ENCODE data around the gene KCNK6. TPM values are rescaled to one million over a fixed set of nuclear protein-coding genes. Genes with fewer than 3 reads are reported as not detected.

The KCNK6 gene
- 1 to 10 TPM; 2.6 to 9.2 (median 2.9) TPM for total RNA-seq (2021; fragmentation: NEBNext Ultra II Directional; extraction: Animal tissue kit (Norgen Biotek cat#: 25700))
- long read RNA-seq, full-length matches to known transcripts = 19 of 24 reads
- long read RNA-seq, partial matches to known transcripts = 2 of 24 reads
- long read RNA-seq, other reads (novel, unspliced or antisense) = 3 of 24 reads

- Mint-ChIP-seq H3K9me3 (no peaks in the 10 kb centered on the region), H3K27me3 (ENCODE audit: insufficient read depth) (peaks cover 3% of the 10 kb centered on the region), H3K27ac (no peak within 1 kb of the TSS), H3K4me1 (ENCODE audit: low read depth) (peaks cover 14% of the 10 kb centered on the region), H3K4me3 (peak within 1 kb of the TSS; percentile 84), H3K36me3 (ENCODE audit: low read depth) (no peaks in the 10 kb centered on the region)
- DNase-seq = no peak
- TF ChIP-seq CTCF (IDR thresholded peaks at IDR 0.05) = no peak; the same call in 1 of the 2 replicates
Observed at GRCh38 chr19:38319421-38320258, at the start of gene KCNK6. Gene KCNK6 (plus strand): TSS chr19:38319845. CDS start chr19:38319951, 106 bp downstream.

DNA sequence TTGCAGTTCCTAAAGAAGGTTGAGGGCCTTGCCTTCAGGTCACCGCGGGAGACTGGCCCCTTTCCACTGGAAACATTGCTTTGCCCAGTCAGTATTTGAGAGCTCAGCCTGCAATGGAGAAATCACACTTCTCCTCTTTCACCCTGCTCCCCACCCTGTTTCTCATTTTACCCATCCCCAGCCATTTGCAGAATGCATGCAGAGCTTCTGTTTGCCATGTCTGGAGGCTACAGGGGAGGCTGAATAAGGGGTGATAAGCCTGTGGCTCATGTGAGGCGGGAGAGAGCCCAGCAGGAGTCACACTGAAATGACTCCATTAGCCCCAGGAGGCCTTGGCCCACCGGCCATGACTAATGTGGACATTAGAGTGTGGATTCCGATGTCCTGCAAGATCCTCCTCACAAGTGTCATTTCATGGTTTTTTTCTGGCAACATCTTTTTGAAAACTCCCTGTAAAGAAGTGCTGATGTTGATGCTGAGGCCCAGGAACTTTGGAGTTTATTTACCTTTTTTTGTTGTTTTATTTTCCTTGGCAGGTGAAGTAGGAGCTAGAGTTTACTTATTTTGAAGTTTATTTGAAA is 49.0 kb upstream of the KCNK6 start:
- H3K9me3 Mint-ChIP-seq = no peaks in the 10 kb centered on the region
- H3K36me3 Mint-ChIP-seq (ENCODE audit: low read depth) = no peaks in the 10 kb centered on the region
- peak; percentile 52 for DNase-seq
- peak overlapping the region; percentile 73 for H3K27ac Mint-ChIP-seq
- 0 out of 2 replicates have a peak overlapping the region, but pooled peaks have one; percentile 8 for H3K4me3 Mint-ChIP-seq
- H3K27me3 Mint-ChIP-seq (ENCODE audit: insufficient read depth) = peaks cover 1% of the 10 kb centered on the region; the same call in 1 of the 2 replicates
- no peak for TF ChIP-seq CTCF (IDR thresholded peaks at IDR 0.05)
- H3K4me1 Mint-ChIP-seq (ENCODE audit: low read depth) = peaks cover 33% of the 10 kb centered on the region

DNA sequence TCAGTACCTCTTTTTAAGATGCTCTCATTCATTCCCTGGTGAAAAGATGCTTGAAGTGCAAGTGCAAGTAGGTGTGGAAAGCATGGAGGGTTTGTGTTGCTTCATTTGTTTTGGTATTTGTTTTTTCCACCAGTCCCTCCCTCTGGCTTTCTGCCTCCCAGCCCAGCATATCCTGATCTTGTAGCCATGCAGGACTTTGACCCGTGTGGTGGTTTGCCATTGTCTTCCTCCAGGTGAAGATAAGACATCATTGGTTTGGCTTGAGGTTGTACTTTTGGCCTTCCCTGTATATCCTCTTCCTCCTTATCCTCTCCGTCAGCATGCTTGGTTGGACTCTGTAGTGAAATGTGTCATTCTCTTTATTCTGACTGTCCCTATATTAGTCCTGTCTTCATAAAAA is 46.1 kb upstream of the KCNK6 start:
- H3K4me3 Mint-ChIP-seq = no peak overlapping the region
- H3K27me3 Mint-ChIP-seq (ENCODE audit: insufficient read depth) = no peaks in the 10 kb centered on the region
- no peaks in the 10 kb centered on the region for H3K36me3 Mint-ChIP-seq (ENCODE audit: low read depth)
- H3K4me1 Mint-ChIP-seq (ENCODE audit: low read depth) = peaks cover 33% of the 10 kb centered on the region
- DNase-seq = no peak
- TF ChIP-seq CTCF (IDR thresholded peaks at IDR 0.05) = no peak
- no peaks in the 10 kb centered on the region for H3K9me3 Mint-ChIP-seq
- H3K27ac Mint-ChIP-seq = no peak overlapping the region

- no peaks in the 10 kb centered on the region for H3K9me3 Mint-ChIP-seq
- no peak for DNase-seq
- no peak overlapping the region for H3K27ac Mint-ChIP-seq
- H3K4me1 Mint-ChIP-seq (ENCODE audit: low read depth) = peaks cover 36% of the 10 kb centered on the region
- H3K4me3 Mint-ChIP-seq = no peak overlapping the region
- TF ChIP-seq CTCF (IDR thresholded peaks at IDR 0.05) = no peak
- no peaks in the 10 kb centered on the region for H3K36me3 Mint-ChIP-seq (ENCODE audit: low read depth)
- H3K27me3 Mint-ChIP-seq (ENCODE audit: insufficient read depth) = no peaks in the 10 kb centered on the region
Observed at GRCh38 chr19:38274739-38275138, 44.9 kb upstream of the KCNK6 start.

GRCh38 chr19:38276942-38277517 is 42.6 kb upstream of the KCNK6 start:
- H3K27ac Mint-ChIP-seq = peak overlapping the region; percentile 80
- H3K9me3 Mint-ChIP-seq = no peaks in the 10 kb centered on the region
- no peaks in the 10 kb centered on the region for H3K27me3 Mint-ChIP-seq (ENCODE audit: insufficient read depth)
- TF ChIP-seq CTCF (IDR thresholded peaks at IDR 0.05) = no peak
- no peak for DNase-seq
- H3K4me1 Mint-ChIP-seq (ENCODE audit: low read depth) = peaks cover 22% of the 10 kb centered on the region
- H3K4me3 Mint-ChIP-seq = peak overlapping the region; percentile 51; the same call in 1 of the 2 replicates
- no peaks in the 10 kb centered on the region for H3K36me3 Mint-ChIP-seq (ENCODE audit: low read depth)
